22Rv1 (cell line): ENCODE results near the gene HBA1.

Experiments used
- ZFX ChIP-seq: fragments of 450-650 bp; IDR thresholded peaks from 2 replicates; pipeline ENCODE4 v1.6.1; 2017; ENCODE audit warnings: antibody characterized with exemption, borderline replicate concordance
- TF ChIP-seq, protein P1 (sequence below): fragments of 450-650 bp; IDR thresholded peaks from 2 replicates; pipeline ENCODE4 v1.5.1; 2017; ENCODE audit warnings: mild to moderate bottlenecking

DNA sequence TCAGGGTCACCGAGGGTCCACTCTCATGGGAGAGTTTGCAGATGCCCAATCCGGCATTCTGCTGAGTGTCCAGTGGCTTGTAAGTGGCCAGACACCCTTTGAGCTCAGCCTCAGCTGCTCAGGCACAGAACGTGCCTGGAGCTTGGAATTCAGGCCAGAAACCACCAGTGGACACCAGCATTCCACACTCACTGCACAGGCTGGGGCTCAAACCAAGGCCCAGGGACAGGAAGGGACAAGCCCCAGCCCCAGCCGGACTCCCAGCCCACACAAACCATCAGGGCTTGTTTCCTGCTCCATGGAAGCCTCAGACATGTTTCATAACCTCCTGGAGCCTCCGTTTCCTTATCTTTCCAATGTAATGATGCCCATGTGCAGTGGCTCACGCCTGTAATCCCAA is 33.0 kb upstream of the HBA1 start:
- TF ChIP-seq, protein P1, sequence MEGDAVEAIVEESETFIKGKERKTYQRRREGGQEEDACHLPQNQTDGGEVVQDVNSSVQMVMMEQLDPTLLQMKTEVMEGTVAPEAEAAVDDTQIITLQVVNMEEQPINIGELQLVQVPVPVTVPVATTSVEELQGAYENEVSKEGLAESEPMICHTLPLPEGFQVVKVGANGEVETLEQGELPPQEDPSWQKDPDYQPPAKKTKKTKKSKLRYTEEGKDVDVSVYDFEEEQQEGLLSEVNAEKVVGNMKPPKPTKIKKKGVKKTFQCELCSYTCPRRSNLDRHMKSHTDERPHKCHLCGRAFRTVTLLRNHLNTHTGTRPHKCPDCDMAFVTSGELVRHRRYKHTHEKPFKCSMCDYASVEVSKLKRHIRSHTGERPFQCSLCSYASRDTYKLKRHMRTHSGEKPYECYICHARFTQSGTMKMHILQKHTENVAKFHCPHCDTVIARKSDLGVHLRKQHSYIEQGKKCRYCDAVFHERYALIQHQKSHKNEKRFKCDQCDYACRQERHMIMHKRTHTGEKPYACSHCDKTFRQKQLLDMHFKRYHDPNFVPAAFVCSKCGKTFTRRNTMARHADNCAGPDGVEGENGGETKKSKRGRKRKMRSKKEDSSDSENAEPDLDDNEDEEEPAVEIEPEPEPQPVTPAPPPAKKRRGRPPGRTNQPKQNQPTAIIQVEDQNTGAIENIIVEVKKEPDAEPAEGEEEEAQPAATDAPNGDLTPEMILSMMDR, result no peak
- TF ChIP-seq ZFX, result no peak
